ENCODE measurements around the gene UNC5C. TPM values are rescaled to one million over a fixed set of nuclear protein-coding genes. Genes with fewer than 3 reads are reported as not detected.

UNC5C gene
- total RNA-seq, 1 experiment from 2014 or later = 0.11 TPM

- TF ChIP-seq EZH2 (IDR thresholded peaks at IDR 0.05; ENCODE audit: borderline replicate concordance, low read depth, low read length, poor library complexity, severe bottlenecking) = no peak
- no peak for TF ChIP-seq CTCF (conservative IDR thresholded peaks at IDR 0.05; ENCODE audit: low read depth, low read length)
- Histone ChIP-seq H3K9me3 (ENCODE audit: low read depth, low read length, poor library complexity, severe bottlenecking) (no peaks in the 10 kb centered on the region), H3K27me3 (replicated peaks; ENCODE audit: insufficient read depth, low read depth, low read length, poor library complexity) (no peaks in the 10 kb centered on the region), H3K36me3 (ENCODE audit: insufficient read depth, low read length, poor library complexity, severe bottlenecking) (no peaks in the 10 kb centered on the region), H3K4me1 (ENCODE audit: insufficient read depth, low read length, poor library complexity, severe bottlenecking) (no peaks in the 10 kb centered on the region), H3K27ac (ENCODE audit: low read depth, low read length, poor library complexity, severe bottlenecking) (no peak overlapping the region), H3K4me3 (ENCODE audit: low read depth, low read length, poor library complexity, severe bottlenecking) (no peak overlapping the region)
- no TSS peak for BruUV-seq (replicated peaks)
- ChIA-PET POLR2A (ENCODE audit: low non-redundant PET) (no interaction called here), CTCF (interaction anchor here (0.7 kb wide), 1 partner anchor 465 kb away, joined by 4 read pairs; no protein-coding TSS in a partner anchor)
- no peak for DNase-seq (ENCODE audit: low spot score)
- intact Hi-C loops (cut with micrococcal nuclease; ENCODE audit: unreplicated experiment) = no loop called here
Measured at GRCh38 chr4:95186666-95187065, 362.1 kb downstream of the UNC5C start.

- CTCF ChIA-PET = no interaction called here
- TF ChIP-seq CTCF (conservative IDR thresholded peaks at IDR 0.05; ENCODE audit: low read depth, low read length) (no peak), EZH2 (IDR thresholded peaks at IDR 0.05; ENCODE audit: borderline replicate concordance, low read depth, low read length, poor library complexity, severe bottlenecking) (no peak)
- no peaks in the 10 kb centered on the region for H3K36me3 ChIP-seq (ENCODE audit: insufficient read depth, low read length, poor library complexity, severe bottlenecking)
- no TSS peak for BruUV-seq (replicated peaks)
- no peaks in the 10 kb centered on the region for H3K9me3 ChIP-seq (ENCODE audit: low read depth, low read length, poor library complexity, severe bottlenecking)
- no peaks in the 10 kb centered on the region for H3K4me1 ChIP-seq (ENCODE audit: insufficient read depth, low read length, poor library complexity, severe bottlenecking)
- H3K27ac ChIP-seq (ENCODE audit: low read depth, low read length, poor library complexity, severe bottlenecking) = no peak overlapping the region
- no peak for DNase-seq (ENCODE audit: low spot score)
- H3K27me3 ChIP-seq (replicated peaks; ENCODE audit: insufficient read depth, low read depth, low read length, poor library complexity) = no peaks in the 10 kb centered on the region
- intact Hi-C loops (cut with micrococcal nuclease; ENCODE audit: unreplicated experiment) = no loop called here
- POLR2A ChIA-PET (ENCODE audit: low non-redundant PET) = no interaction called here
- no peak overlapping the region for H3K4me3 ChIP-seq (ENCODE audit: low read depth, low read length, poor library complexity, severe bottlenecking)
Measured at GRCh38 chr4:95183656-95184408, 364.9 kb downstream of the UNC5C start.

GRCh38 chr4:95181996-95182306 lies 366.8 kb downstream of the UNC5C start:
- POLR2A ChIA-PET (ENCODE audit: low non-redundant PET) = no interaction called here
- Histone ChIP-seq H3K27ac (ENCODE audit: low read depth, low read length, poor library complexity, severe bottlenecking) (no peak overlapping the region), H3K4me3 (ENCODE audit: low read depth, low read length, poor library complexity, severe bottlenecking) (no peak overlapping the region), H3K27me3 (replicated peaks; ENCODE audit: insufficient read depth, low read depth, low read length, poor library complexity) (no peaks in the 10 kb centered on the region), H3K4me1 (ENCODE audit: insufficient read depth, low read length, poor library complexity, severe bottlenecking) (no peaks in the 10 kb centered on the region), H3K36me3 (ENCODE audit: insufficient read depth, low read length, poor library complexity, severe bottlenecking) (no peaks in the 10 kb centered on the region), H3K9me3 (ENCODE audit: low read depth, low read length, poor library complexity, severe bottlenecking) (no peaks in the 10 kb centered on the region)
- CTCF ChIA-PET = no interaction called here
- DNase-seq (ENCODE audit: low spot score) = no peak
- BruUV-seq (replicated peaks) = no TSS peak
- intact Hi-C loops (cut with micrococcal nuclease; ENCODE audit: unreplicated experiment) = no loop called here
- no peak for TF ChIP-seq CTCF (conservative IDR thresholded peaks at IDR 0.05; ENCODE audit: low read depth, low read length)
- no peak for TF ChIP-seq EZH2 (IDR thresholded peaks at IDR 0.05; ENCODE audit: borderline replicate concordance, low read depth, low read length, poor library complexity, severe bottlenecking)
